NK-92 (cell line): ENCODE data around the gene SLC16A8.
"Not testable (repeated sequence)": the region's sequence is repeated elsewhere in the genome, so short reads cannot be mapped to it uniquely, and the experiment has no call there.

ENCODE experiments used
- DNase-seq: peaks from one replicate; lab custom pipeline; 2025; ENCODE audit not compliant: unreplicated experiment; lab: John Stamatoyannopoulos, UW

Gene SLC16A8

GRCh38 chr22:38051261-38051660, 32.7 kb downstream of the SLC16A8 start:
- DNase-seq = no peak

- DNase-seq = no peak
These were observed 33.3 kb downstream of the SLC16A8 start for GRCh38 chr22:38050720-38051119.

DNA sequence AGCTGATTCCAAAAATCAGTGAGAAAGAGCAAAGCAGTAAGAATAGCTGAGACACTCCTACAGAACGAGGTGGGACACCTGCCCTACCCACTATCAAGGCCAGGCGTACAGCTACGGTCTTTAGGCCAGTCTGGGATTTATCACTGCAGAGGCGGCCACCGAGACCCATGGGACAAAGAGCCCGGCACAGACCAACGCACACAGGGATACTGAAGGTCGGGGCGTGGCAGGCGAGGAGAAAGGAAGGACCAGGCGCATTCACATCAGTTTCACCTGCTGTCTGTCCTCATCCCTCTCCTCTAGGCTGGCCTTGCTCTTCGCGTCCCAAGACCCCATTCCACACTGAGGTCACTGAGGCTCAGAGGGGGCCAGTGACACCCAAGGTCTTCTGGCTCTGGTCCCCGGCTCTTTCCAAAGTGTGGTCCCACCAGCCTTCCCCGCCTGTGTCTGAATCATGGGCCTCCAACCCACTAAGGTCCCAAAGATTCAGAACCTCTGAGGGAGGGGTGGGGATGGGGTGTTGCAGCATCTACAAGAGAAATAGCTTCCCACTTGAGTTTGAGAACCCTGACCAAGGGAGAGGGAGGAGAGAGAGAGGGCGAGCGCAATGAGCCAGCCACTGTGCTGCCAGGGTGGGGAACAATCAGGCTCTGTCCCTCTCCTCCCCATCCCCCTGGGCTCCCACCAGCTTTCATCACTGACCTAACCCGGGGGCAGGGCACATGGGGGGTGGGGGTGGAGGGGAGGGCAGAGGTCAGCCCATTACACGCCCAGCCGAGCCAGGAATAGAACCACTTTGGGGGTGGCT, 34.0 kb downstream of the SLC16A8 start:
- DNase-seq = no peak

DNA sequence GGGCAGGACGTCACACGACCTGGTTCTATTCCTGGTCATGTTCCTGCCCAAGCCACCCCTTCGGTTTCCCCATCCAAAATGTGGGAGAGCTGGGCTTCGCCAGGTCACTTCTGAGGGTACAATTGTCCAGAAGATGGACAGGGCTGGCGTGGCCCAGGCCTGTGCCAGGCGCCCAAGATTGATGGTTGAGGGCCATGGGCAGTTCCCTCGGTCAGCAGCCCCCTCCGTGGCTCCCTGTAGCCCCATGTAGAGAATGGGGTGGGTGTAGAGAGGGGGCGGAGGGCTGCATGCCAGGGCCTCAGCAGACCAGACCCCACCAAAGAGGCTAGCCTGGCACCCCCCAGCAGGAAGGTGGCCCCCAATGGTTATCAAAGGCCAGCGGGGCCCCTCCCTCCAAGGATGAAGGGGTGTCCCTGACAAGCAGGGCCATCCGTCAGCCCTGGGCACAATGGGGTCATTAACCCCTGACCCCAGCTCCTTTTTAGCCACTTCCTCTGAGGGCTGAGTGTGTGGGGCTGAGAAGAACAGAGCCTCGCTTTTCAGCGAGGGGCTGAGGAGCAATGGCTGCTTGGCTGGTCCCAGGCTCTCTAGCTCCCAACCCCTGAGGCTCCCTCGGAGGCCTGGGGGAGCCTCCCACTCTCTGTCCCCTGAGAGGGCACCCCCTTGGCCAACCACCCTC, 37.8 kb downstream of the SLC16A8 start:
- no peak for DNase-seq

DNA sequence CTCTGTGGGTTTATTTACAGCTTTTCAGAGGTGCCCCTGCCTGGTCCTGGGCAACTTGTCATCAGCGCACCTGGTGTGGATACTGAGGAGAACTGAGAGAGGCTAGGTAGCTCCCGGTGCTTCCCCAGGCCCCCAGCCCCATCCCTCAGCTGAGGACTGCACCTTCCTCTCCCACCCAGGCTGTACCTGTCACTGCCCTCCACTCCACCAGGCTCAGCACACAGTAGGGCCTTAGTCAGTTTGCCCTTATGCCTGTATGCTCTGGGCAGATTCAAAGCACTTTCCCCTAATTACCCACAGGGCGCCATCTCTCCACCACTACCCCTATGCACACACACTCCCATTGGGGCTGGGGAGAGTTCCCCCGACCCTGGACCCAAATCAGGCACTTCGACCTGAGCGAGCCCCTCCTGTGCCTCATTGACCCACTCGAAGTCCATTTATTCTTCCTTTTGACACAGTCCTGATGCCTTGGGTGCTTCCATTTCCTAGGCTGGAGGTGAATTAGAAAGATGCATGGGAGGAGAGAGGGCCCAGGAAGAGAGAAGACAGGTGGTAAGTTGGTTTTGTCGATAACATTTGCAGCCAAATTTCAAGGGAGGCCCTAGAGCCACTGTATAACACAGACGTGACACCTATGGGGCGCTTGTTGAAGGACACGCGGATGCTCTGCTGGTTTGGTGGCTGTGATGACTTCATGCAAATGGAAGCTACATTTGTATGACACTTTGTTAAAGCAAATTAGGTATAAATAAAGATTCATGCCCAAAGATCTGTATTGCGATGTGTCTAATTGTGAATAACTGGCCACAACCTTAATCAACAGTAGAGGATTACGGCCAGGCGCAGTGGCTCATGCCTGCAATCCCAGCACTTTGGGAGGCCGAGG, 40.6 kb downstream of the SLC16A8 start:
- no peak for DNase-seq

GRCh38 chr22:38042488-38042790, 41.5 kb downstream of the SLC16A8 start:
- DNase-seq = no peak

DNA sequence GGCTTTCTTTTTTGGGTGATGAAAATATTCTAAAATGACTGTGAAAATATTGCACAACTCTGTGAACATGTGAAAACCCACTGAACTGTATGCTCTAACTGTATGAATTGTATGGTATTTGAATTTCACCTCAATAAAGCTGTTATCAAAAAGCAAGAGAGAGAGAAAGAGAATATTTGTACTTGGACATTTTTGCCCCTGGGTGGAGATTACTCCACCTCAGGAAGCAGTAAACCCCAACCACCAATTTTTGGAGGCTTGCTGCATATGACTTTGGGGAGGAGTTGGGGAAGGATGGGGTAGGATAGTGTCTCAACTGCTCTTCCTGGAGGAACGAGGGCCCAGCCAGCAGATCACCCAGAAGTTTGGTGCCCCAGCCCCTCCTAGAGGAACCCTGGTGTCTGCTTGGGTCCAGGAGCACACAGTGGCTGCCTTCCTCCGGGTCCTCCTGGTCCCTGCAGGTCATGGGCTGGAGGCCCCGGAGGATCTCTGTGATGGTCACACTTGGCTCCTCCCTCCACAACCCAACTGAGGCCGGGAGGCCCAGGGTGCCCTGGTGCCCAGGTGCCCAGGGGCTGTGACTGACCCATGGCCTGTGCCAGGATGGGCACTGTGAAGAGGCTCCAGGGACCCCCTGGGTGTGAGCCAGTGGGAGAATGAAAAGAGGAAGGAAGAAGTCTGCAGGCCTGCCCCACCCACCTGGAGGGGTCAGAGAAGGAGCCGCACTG, 42.1 kb downstream of the SLC16A8 start:
- no peak for DNase-seq

DNA sequence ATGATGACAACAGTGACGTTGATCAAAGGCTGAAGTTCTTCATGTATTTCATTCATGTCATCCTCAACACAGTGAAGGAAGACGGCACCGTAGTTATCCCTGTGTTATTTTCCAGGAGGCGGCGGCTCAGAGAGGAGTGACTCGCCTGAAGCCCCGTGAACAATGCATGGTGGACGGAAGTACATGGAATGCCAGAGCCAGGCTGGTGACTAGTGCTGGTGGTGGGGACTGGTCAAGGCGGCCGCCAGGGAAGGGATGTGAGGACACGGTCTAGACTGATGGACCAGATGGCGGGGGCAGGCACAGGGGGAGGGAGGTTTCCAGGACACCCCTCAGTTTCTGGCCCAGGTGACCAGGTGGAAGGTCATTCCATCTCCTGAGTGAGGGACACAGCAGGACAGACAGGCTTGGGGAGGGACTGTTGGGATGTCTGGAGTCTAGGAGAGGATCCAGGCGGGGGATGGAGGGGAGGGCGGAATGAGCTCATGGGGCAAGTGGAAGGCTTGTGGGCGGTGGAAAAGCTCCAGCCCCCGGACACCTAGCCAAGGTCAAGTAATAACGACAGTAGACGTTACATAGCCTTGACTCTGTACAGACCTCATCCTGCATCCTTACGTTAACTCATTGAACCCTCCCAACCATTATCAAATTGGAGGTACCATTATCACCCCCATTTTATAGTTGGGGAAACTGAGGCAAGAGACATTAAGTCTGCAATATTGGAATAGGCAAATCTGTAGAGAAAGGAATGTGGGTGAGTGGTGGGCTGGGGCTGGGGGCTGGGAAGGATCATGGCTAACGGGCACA, 42.8 kb downstream of the SLC16A8 start:
- no peak for DNase-seq

DNA sequence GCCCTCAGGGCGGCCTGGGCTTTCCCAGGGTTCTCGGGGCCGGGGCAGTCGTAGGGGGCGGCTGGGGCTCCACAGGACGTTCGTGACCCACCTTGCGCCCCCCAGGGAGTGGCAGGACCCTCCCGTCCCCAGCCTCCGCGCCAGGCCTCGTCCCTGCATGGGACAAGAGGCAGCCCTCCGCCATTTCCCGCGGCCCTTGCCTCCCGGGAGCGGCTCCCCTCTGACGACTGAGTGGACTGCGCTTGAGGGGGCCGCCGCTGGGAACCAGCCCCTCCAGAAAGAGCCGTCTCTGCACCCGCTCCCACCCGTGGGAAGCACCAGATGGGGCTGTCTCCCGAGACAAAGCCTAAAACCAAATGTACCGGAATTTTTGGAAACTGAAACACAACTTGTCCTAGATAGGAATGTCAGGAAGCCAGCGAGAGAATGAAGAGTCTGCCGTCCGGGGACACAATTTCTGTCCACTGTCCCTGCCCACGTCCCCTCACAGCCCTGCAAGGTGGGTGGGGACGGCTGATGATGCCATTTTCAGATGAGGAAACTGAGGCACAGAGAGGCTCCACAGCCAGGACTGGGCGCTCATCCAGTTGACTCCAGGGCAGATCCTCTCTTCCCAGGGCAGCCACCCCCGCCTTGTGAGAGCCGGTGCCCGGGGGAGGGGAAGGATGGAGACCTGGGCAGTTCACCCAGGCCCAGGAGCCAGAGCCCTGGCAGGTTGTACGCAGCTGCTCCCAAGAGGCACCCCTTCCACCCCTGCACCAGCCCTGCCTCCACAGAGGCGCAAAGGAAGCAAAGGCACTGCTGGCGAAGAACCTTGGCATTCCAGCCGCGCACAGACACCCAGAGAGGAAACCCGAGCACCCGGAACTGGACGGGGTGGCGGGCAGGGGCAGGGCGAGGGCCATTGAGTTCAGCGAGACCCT, 44.8 kb downstream of the SLC16A8 start:
- no peak for DNase-seq

DNA sequence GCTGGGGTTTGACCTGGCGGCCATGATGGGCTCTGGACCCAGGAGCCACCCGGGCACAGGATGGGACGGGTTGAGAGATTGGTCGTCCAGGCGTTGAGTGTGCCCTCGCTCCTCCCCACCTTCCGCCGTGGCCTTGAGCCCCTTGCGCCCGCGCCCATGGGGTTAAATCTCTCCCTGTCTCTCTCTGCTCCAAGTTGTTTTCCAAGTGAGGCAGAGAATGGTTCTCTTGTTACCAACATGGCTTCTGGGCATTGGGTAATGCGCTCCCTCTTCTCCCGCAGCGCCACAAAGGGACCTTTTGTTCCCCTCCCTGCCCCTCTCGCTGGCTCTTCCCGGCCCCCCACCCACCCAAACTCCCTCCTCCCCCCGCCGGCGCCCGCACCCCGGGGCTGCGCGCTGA, 45.6 kb downstream of the SLC16A8 start:
- no peak for DNase-seq

GRCh38 chr22:38037367-38038150, 46.4 kb downstream of the SLC16A8 start:
- not testable (repeated sequence) for DNase-seq

DNA sequence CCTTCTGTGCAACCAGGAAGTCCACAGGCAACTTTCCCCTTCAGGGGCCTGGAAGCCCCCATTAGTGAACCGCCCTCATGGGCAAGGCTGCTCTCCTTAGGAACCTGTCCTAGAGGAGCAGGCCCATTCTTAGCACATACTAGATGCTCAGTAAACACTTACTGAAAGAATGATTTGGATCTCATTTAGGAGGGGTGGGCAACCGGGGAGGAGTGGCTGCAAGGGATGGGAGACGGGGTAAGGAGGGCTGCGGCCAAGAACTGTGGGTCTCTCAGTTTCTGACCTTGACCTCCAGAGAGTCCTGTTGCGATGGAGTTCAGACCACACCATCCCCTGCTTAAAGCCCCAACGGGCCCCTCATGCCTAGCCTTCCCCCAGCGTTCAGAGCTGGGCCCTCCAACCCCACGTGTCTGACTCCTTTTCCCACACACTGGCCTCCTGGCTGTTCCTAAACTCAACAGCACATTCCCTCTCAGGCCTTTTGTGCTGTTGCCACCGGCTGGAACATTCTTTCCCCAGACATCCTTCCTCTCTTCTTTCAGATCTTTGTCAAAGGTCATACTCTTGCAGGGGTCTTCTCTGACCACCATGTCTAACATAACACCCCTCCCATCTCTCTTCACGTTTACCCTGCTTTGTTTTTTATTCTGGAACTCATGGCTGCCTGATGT, 47.5 kb downstream of the SLC16A8 start:
- no peak for DNase-seq

DNA sequence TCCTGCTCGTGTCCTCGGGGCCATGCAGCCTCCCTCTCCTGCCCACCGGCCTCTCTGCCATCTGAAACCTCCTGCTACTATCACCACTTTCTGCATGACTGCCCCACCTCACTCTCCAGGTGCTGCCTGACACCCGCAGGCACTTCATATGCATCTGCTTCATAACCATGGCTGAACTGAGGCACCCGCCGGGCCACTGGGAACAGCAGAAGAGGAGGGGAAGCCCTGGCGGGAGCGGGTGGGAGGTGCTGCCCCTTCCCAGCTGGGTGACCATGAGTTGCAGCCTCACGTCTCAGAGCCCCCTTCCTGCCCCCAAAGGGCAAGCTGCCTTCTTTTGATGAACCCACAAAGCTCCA, 48.5 kb downstream of the SLC16A8 start:
- no peak for DNase-seq

DNA sequence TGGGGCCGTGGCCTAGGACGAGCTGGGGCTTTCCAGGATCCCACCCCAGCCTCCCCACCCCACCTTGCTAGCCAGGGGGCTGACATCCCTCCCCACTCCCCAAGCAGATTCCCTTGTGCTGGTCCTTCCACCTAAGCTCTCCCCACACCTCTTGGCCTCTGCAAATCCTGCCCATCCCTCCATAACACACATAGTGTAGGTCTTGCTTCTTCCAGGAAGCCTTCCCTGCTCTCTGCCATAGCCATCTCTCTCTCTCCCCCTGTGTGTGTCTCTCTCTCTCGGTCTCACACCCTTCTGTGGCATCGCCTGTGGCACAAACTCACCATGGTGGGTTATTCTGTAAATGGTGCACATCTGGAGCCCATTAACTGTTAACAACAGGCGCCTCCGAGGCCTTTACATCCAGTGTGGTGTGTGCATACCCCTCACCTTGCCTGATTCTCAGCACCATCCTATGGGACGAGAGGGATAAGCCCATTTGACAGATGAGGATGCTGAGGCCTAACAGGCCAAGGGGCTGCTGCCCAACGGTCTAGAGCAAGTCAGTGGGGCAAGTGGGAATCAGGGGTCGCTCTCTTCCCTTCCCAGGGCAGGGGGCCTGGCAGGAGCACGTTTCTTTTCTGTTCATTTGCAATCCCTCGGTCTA, 49.0 kb downstream of the SLC16A8 start:
- DNase-seq = no peak

- DNase-seq = no peak
These were observed 49.6 kb downstream of the SLC16A8 start for GRCh38 chr22:38034278-38034882.

- DNase-seq = no peak
These were observed 50.3 kb downstream of the SLC16A8 start for GRCh38 chr22:38033522-38034277.
